CD4-positive, alpha-beta T cell (primary cell): Measurements from ENCODE around the gene VPS39. TPM values are rescaled to one million over a fixed set of nuclear protein-coding genes. Genes with fewer than 3 reads are reported as not detected.

Source experiments
- ATAC-seq: fragments of 200-7000 bp; cut with Tn5 transposase; one replicate; pipeline ENCODE4 v1.10.0; 2022; ENCODE audit warnings: mild to moderate bottlenecking; ENCODE audit not compliant: poor library complexity
- CTCF ChIA-PET: fragments of 350-600 bp; sonication (Branson Sonifier 250); formaldehyde crosslinking; loops from one replicate; lab custom pipeline; 2021; ENCODE audit warnings: antibody characterized with exemption, inconsistent platforms; lab: Charles Lee
- POLR2A ChIA-PET: fragments of 350-600 bp; sonication (Branson Sonifier 250); formaldehyde crosslinking; loops from one replicate; lab custom pipeline; 2021; ENCODE audit warnings: antibody characterized with exemption, inconsistent platforms; lab: Charles Lee
- DNase-seq, 14 experiments: peaks; one replicate each; pipeline ENCODE4 v3.0.0-alpha.2; 2013 to 2020; ENCODE audit warnings: mixed read lengths in 2 of 14
- H3K27ac ChIP-seq, 2 donors: one replicate each; pipeline versions ENCODE4 v1.5.1 to v1.7.0; 2013; ENCODE audit warnings: low read length in 2 of 2, low read depth in 1 of 2, mild to moderate bottlenecking in 1 of 2
- H3K27me3 ChIP-seq, 2 experiments: 1 replicate in 1 of 2; 2 replicates in 1 of 2; pipeline versions ENCODE4 v1.6.1 to v1.7.0; 2013; ENCODE audit warnings: low read length in 2 of 2, control low read depth in 1 of 2, mild to moderate bottlenecking in 1 of 2, moderate library complexity in 1 of 2; ENCODE audit not compliant: insufficient read depth in 2 of 2, control insufficient read depth in 1 of 2
- H3K36me3 ChIP-seq: one replicate; pipeline ENCODE4 v1.6.1; 2013; ENCODE audit warnings: low read length, control low read depth; ENCODE audit not compliant: insufficient read depth
- H3K4me1 ChIP-seq: one replicate; pipeline ENCODE4 v1.6.1; 2013; ENCODE audit warnings: low read length, control low read depth; ENCODE audit not compliant: insufficient read depth
- H3K4me3 ChIP-seq: one replicate; pipeline ENCODE4 v1.5.1; 2013; ENCODE audit warnings: mild to moderate bottlenecking, low read length, moderate library complexity
- H3K9me3 ChIP-seq, 2 experiments: 1 replicate in 1 of 2; 2 replicates in 1 of 2; pipeline versions ENCODE4 v1.6.1 to v1.7.0; 2013; ENCODE audit warnings: low read length in 2 of 2, mild to moderate bottlenecking in 2 of 2, control low read depth in 1 of 2, moderate library complexity in 1 of 2; ENCODE audit not compliant: control insufficient read depth in 1 of 2, insufficient read depth in 1 of 2
- H3K27ac Mint-ChIP-seq: one replicate; pipeline ENCODE4 v1.8.0; 2020; ENCODE audit warnings: mixed read lengths
- H3K27me3 Mint-ChIP-seq: one replicate; pipeline ENCODE4 v1.8.0; 2021; ENCODE audit warnings: mixed read lengths
- H3K36me3 Mint-ChIP-seq: one replicate; pipeline ENCODE4 v1.8.0; 2021; ENCODE audit warnings: low read depth, mixed read lengths
- H3K4me1 Mint-ChIP-seq: one replicate; pipeline ENCODE4 v1.8.0; 2021; ENCODE audit warnings: low read depth, mixed read lengths
- H3K4me3 Mint-ChIP-seq: one replicate; pipeline ENCODE4 v1.8.0; 2020; ENCODE audit warnings: mild to moderate bottlenecking, mixed read lengths
- H3K9me3 Mint-ChIP-seq: one replicate; pipeline ENCODE4 v1.8.0; 2020; ENCODE audit warnings: mixed read lengths
- CTCF ChIP-seq: fragments of 200-600 bp; IDR thresholded peaks from one replicate; pipeline ENCODE4 v1.8.0; 2022; ENCODE audit warnings: antibody characterized with exemption, mild to moderate bottlenecking
- intact Hi-C, 2 experiments: fragments of 100-400 bp; cut with DNase I in 1 of 2; cut with micrococcal nuclease in 1 of 2; formaldehyde crosslinking; loops; one replicate each; pipeline versions ENCODE4 v1.15.1 to v1.9.0; 2023 to 2025; cut with DNase I, micrococcal nuclease
- total RNA-seq, 174 experiments: library from RNA in 2 of 174; stranded (reverse) in 2 of 174; gene quantifications; one replicate each; pipeline ENCODE4 v1.2.3 and lab custom pipeline; 2021 to 2026

The VPS39 gene
- total RNA-seq, 2 experiments from 2014 or later: 73.4 to 82.5 TPM

GRCh38 chr15:42145546-42146455 is 62.3 kb downstream of the VPS39 start:
- TF ChIP-seq CTCF: no peak
- Histone ChIP-seq H3K36me3 (no peaks in the 10 kb centered on the region), H3K9me3 (no peaks in the 10 kb centered on the region), H3K27ac (no peak overlapping the region), H3K27me3 (no peaks in the 10 kb centered on the region), H3K4me1 (no peaks in the 10 kb centered on the region), H3K4me3 (no peak overlapping the region)
- peaks cover 6% of the 10 kb centered on the region for H3K27me3 Mint-ChIP-seq
- H3K4me3 Mint-ChIP-seq: no peak overlapping the region
- intact Hi-C loops: no loop called here
- ChIA-PET POLR2A (no interaction called here), CTCF (no interaction called here)
- H3K9me3 Mint-ChIP-seq: no peaks in the 10 kb centered on the region
- ATAC-seq (no peak), DNase-seq (peak in 1 of 14 experiments; percentile 30)
- no peak overlapping the region for H3K27ac Mint-ChIP-seq
- no peaks in the 10 kb centered on the region for H3K4me1 Mint-ChIP-seq
- no peaks in the 10 kb centered on the region for H3K36me3 Mint-ChIP-seq

- no peak for ATAC-seq
- no peak overlapping the region for H3K27ac Mint-ChIP-seq
- no peak overlapping the region for H3K27ac ChIP-seq
- no peaks in the 10 kb centered on the region for H3K9me3 ChIP-seq
- TF ChIP-seq CTCF: no peak
- H3K36me3 ChIP-seq: no peaks in the 10 kb centered on the region
- peak in 1 of 14 experiments; percentile 12 for DNase-seq
- H3K27me3 Mint-ChIP-seq: peaks cover 6% of the 10 kb centered on the region
- no peak overlapping the region for H3K4me3 ChIP-seq
- H3K36me3 Mint-ChIP-seq: no peaks in the 10 kb centered on the region
- ChIA-PET POLR2A (no interaction called here), CTCF (no interaction called here)
- H3K27me3 ChIP-seq: no peaks in the 10 kb centered on the region
- intact Hi-C loops: no loop called here
- H3K4me3 Mint-ChIP-seq: no peak overlapping the region
- H3K9me3 Mint-ChIP-seq: no peaks in the 10 kb centered on the region
- no peaks in the 10 kb centered on the region for H3K4me1 ChIP-seq
- no peaks in the 10 kb centered on the region for H3K4me1 Mint-ChIP-seq
Observed at GRCh38 chr15:42144841-42145375, 63.2 kb downstream of the VPS39 start.

- Mint-ChIP-seq H3K36me3 (no peaks in the 10 kb centered on the region), H3K4me3 (no peak overlapping the region), H3K4me1 (no peaks in the 10 kb centered on the region), H3K9me3 (no peaks in the 10 kb centered on the region), H3K27me3 (peaks cover 6% of the 10 kb centered on the region), H3K27ac (no peak overlapping the region)
- no peaks in the 10 kb centered on the region for H3K36me3 ChIP-seq
- H3K27me3 ChIP-seq: no peaks in the 10 kb centered on the region
- no peak for TF ChIP-seq CTCF
- ChIA-PET CTCF (no interaction called here), POLR2A (no interaction called here)
- peak in 1 of 14 experiments; percentile 25 for DNase-seq
- no peak overlapping the region for H3K4me3 ChIP-seq
- H3K27ac ChIP-seq: no peak overlapping the region
- H3K4me1 ChIP-seq: no peaks in the 10 kb centered on the region
- ATAC-seq: no peak
- no peaks in the 10 kb centered on the region for H3K9me3 ChIP-seq
- intact Hi-C loops: no loop called here
Observed at GRCh38 chr15:42143866-42144625, 64.1 kb downstream of the VPS39 start.
